Sigmoid colon (tissue), 7 donors: ENCODE measurements around the gene AIM2. TPM values are rescaled to one million over a fixed set of nuclear protein-coding genes. Genes with fewer than 3 reads are reported as not detected.
"Not testable (repeated sequence)": the region's sequence is repeated elsewhere in the genome, so short reads cannot be mapped to it uniquely, and the experiment has no call there.

Source experiments
- DNase-seq: peaks from one replicate; pipeline ENCODE4 v3.0.0-alpha.2; 2019
- H3K27ac ChIP-seq, 4 donors: fragments of 200-600 bp; sonication (generic); one replicate each; pipeline ENCODE4 v1.5.1; 2016 to 2019; ENCODE audit warnings: mild to moderate bottlenecking in 1 of 4
- H3K27me3 ChIP-seq, 3 donors: fragments of 200-600 bp; sonication (generic); one replicate each; pipeline ENCODE4 v1.5.1; 2019; ENCODE audit warnings: mild to moderate bottlenecking in 1 of 3
- H3K36me3 ChIP-seq, 4 donors: fragments of 200-600 bp; sonication (generic); one replicate each; pipeline ENCODE4 v1.5.1; 2016 to 2019
- H3K4me1 ChIP-seq, 4 donors: fragments of 200-600 bp; sonication (generic); one replicate each; pipeline ENCODE4 v1.5.1; 2017 to 2019
- H3K4me3 ChIP-seq, 4 donors: fragments of 200-600 bp; sonication (generic); one replicate each; pipeline ENCODE4 v1.5.1; 2017 to 2019; ENCODE audit warnings: mild to moderate bottlenecking in 2 of 4, moderate library complexity in 1 of 4
- H3K9me3 ChIP-seq, 4 donors: fragments of 200-600 bp in 3 of 4; sonication (generic) in 3 of 4; one replicate each; pipeline versions ENCODE4 v1.5.1 to v1.6.1; 2013 to 2019
- CTCF ChIP-seq, 4 experiments: fragments of 450-650 bp in 3 of 4; fragments of 200-600 bp in 1 of 4; IDR thresholded peaks; one replicate each; pipeline ENCODE4 v1.5.1; 2016 to 2019; ENCODE audit warnings: antibody characterized with exemption in 4 of 4, mild to moderate bottlenecking in 3 of 4, moderate library complexity in 2 of 4
- EP300 ChIP-seq, 4 donors: sonication (generic); formaldehyde crosslinking; IDR thresholded peaks; one replicate each; pipeline ENCODE4 v1.6.1; 2017; ENCODE audit warnings: antibody characterized with exemption in 4 of 4
- POLR2A ChIP-seq, 2 donors: fragments of 450-650 bp; IDR thresholded peaks; one replicate each; pipeline ENCODE4 v1.6.1; 2016; ENCODE audit warnings: antibody characterized with exemption in 2 of 2, mild to moderate bottlenecking in 2 of 2, moderate library complexity in 2 of 2
- POLR2AphosphoS5 ChIP-seq, 4 donors: sonication (generic); formaldehyde crosslinking; IDR thresholded peaks; one replicate each; pipeline ENCODE4 v1.6.1; 2017; ENCODE audit warnings: antibody characterized with exemption in 4 of 4
- WGBS, 2 donors: extraction: QIAGEN DNeasy Blood & Tissue Kit; methylation state at CpG; one replicate each; pipeline ENCODE4 v1.1.7; 2013; 5-methylcytosine and 5-hydroxymethylcytosine counted together
- intact Hi-C: fragments of 100-400 bp; cut with DNase I; formaldehyde crosslinking; loops from one replicate; pipeline ENCODE4 v1.15.1; 2023
- polyA plus RNA-seq, 3 donors: library from polyadenylated mRNA; stranded (reverse); fragments of 200-250 nt; gene quantifications; one replicate each; pipeline ENCODE4 v1.2.3, GENCODE V29; 2013
- total RNA-seq, 4 donors: library from RNA; depleted of rRNA; stranded (reverse); fragments of >200 nt; gene quantifications; one replicate each; pipeline ENCODE4 v1.1.0, GENCODE V29; 2016
- donor health status: healthy with polysubstance abuse.
- donor health status: Bipolar disorder and iron deficiency.
- donor health status: healthy.

AIM2 gene
- total and polyA plus RNA-seq, 7 donors: 1.6 to 5.3 (median 3.3) TPM; not detected in 4

- no peaks in the 10 kb centered on the region for H3K36me3 ChIP-seq
- no peaks in the 10 kb centered on the region for H3K4me1 ChIP-seq
- H3K9me3 ChIP-seq: no peaks in the 10 kb centered on the region
- 60 to 78% methylated on average over 4 of the region's 4 CpGs for WGBS, 2 donors
- TF ChIP-seq POLR2A (IDR thresholded peaks at IDR 0.05): no peak
- DNase-seq: no peak
- intact Hi-C loops: no loop called here
- no peak overlapping the region for H3K4me3 ChIP-seq
- peaks cover 0 to 8% (median 0%) of the 10 kb centered on the region in 3 donors for H3K27me3 ChIP-seq
- H3K27ac ChIP-seq: no peak overlapping the region
Observed at GRCh38 chr1:159120317-159120716, 43.8 kb upstream of the AIM2 start.

- no peak overlapping the region for H3K4me3 ChIP-seq
- no peak overlapping the region for H3K27ac ChIP-seq
- 15 to 32% methylated on average over 1 of the region's 1 CpG for WGBS, 2 donors
- no peak for DNase-seq
- intact Hi-C loops: no loop called here
- TF ChIP-seq POLR2AphosphoS5 (IDR thresholded peaks at IDR 0.05) (no peak), EP300 (IDR thresholded peaks at IDR 0.05) (no peak), POLR2A (IDR thresholded peaks at IDR 0.05) (no peak), CTCF (IDR thresholded peaks at IDR 0.05) (no peak)
- peaks cover 0 to 6% (median 0%) of the 10 kb centered on the region in 4 donors for H3K4me1 ChIP-seq
- no peaks in the 10 kb centered on the region for H3K27me3 ChIP-seq
- H3K9me3 ChIP-seq: no peaks in the 10 kb centered on the region
- H3K36me3 ChIP-seq: no peaks in the 10 kb centered on the region
Observed at GRCh38 chr1:159113596-159114433, 37.2 kb upstream of the AIM2 start.

GRCh38 chr1:159103021-159103420, 26.5 kb upstream of the AIM2 start:
- H3K27me3 ChIP-seq, H3K4me3 ChIP-seq, H3K9me3 ChIP-seq, H3K36me3 ChIP-seq, H3K27ac ChIP-seq, H3K4me1 ChIP-seq, intact Hi-C loops, DNase-seq: not testable (repeated sequence)
- WGBS, 2 donors: 72 to 78% methylated on average over 3 of the region's 3 CpGs

GRCh38 chr1:159100589-159100988, 24.0 kb upstream of the AIM2 start:
- no peak for DNase-seq
- 58 to 85% methylated on average over 1 of the region's 1 CpG for WGBS, 2 donors
- no peaks in the 10 kb centered on the region for H3K27me3 ChIP-seq

GRCh38 chr1:159098596-159098995, 22.0 kb upstream of the AIM2 start:
- TF ChIP-seq EP300 (IDR thresholded peaks at IDR 0.05) (no peak), POLR2AphosphoS5 (IDR thresholded peaks at IDR 0.05) (no peak), CTCF (IDR thresholded peaks at IDR 0.05) (no peak), POLR2A (IDR thresholded peaks at IDR 0.05) (no peak)
- H3K36me3 ChIP-seq: no peaks in the 10 kb centered on the region
- intact Hi-C loops: no loop called here
- no peaks in the 10 kb centered on the region for H3K27me3 ChIP-seq
- no peak overlapping the region for H3K4me3 ChIP-seq
- H3K27ac ChIP-seq: no peak overlapping the region
- no peaks in the 10 kb centered on the region for H3K4me1 ChIP-seq
- no peaks in the 10 kb centered on the region for H3K9me3 ChIP-seq
- WGBS, 2 donors: 62 to 85% methylated on average over 3 of the region's 3 CpGs
- DNase-seq: no peak

More at GRCh38 chr1:159100589-159100988, 24.0 kb upstream of the AIM2 start:
- Histone ChIP-seq H3K9me3 (no peaks in the 10 kb centered on the region), H3K27ac (no peak overlapping the region), H3K36me3 (no peaks in the 10 kb centered on the region), H3K4me1 (no peaks in the 10 kb centered on the region), H3K4me3 (no peak overlapping the region)
- intact Hi-C loops: no loop called here
- TF ChIP-seq CTCF (IDR thresholded peaks at IDR 0.05) (no peak), POLR2A (IDR thresholded peaks at IDR 0.05) (no peak), EP300 (IDR thresholded peaks at IDR 0.05) (no peak), POLR2AphosphoS5 (IDR thresholded peaks at IDR 0.05) (no peak)
